Measurements from ENCODE around the gene NEURL1B.

Gene NEURL1B

GRCh38 chr5:172683645-172684471 lies 42.8 kb downstream of the NEURL1B start:
- DNase-seq, result no peak

GRCh38 chr5:172685091-172685490 lies 44.0 kb downstream of the NEURL1B start:
- DNase-seq, result no peak

- no peak for DNase-seq
These were observed 45.0 kb downstream of the NEURL1B start for GRCh38 chr5:172686111-172686510.

- DNase-seq, result no peak
These were observed 45.7 kb downstream of the NEURL1B start for GRCh38 chr5:172686539-172687390.

- DNase-seq, result no peak
These were observed 46.9 kb downstream of the NEURL1B start for GRCh38 chr5:172687940-172688339.

- no peak for DNase-seq
These were observed 47.5 kb downstream of the NEURL1B start for GRCh38 chr5:172688349-172689217.

GRCh38 chr5:172689218-172689572 lies 48.1 kb downstream of the NEURL1B start:
- no peak for DNase-seq

- DNase-seq, result no peak
These were observed 48.7 kb downstream of the NEURL1B start for GRCh38 chr5:172689801-172690200.

GRCh38 chr5:172690258-172691075 lies 49.4 kb downstream of the NEURL1B start:
- no peak for DNase-seq

- DNase-seq, result no peak
These were observed 50.8 kb downstream of the NEURL1B start for GRCh38 chr5:172691886-172692285.

GRCh38 chr5:172692451-172692850 lies 51.4 kb downstream of the NEURL1B start:
- DNase-seq, result no peak

- no peak for DNase-seq
These were observed 51.9 kb downstream of the NEURL1B start for GRCh38 chr5:172692981-172693380.

GRCh38 chr5:172694061-172694460 lies 53.0 kb downstream of the NEURL1B start:
- DNase-seq, result no peak

GRCh38 chr5:172694541-172694940 lies 53.5 kb downstream of the NEURL1B start:
- no peak for DNase-seq

- no peak for DNase-seq
These were observed 54.4 kb downstream of the NEURL1B start for GRCh38 chr5:172695232-172696054.

GRCh38 chr5:172696171-172696849 lies 55.2 kb downstream of the NEURL1B start:
- no peak for DNase-seq

GRCh38 chr5:172697123-172698121 lies 56.4 kb downstream of the NEURL1B start:
- DNase-seq, result peak in 1 of 2 experiments; percentile 80

GRCh38 chr5:172699423-172699822 lies 58.4 kb downstream of the NEURL1B start:
- no peak for DNase-seq

GRCh38 chr5:172699999-172700364 lies 58.9 kb downstream of the NEURL1B start:
- DNase-seq, result no peak

All from NCI-H446 (cell line).